ENCODE data around the gene FOXG1. TPM values are rescaled to one million over a fixed set of nuclear protein-coding genes. Genes with fewer than 3 reads are reported as not detected.
A peak's percentile ranks its signal among the peaks of the same experiment; 100 is the strongest.

Gene FOXG1
- total and polyA plus RNA-seq, 9 of the 15 experiments (the other 6 are each of a cell fraction or from before 2014, with no cell fraction given) = 0.56 to 3.7 (median 0.85) TPM

DNA sequence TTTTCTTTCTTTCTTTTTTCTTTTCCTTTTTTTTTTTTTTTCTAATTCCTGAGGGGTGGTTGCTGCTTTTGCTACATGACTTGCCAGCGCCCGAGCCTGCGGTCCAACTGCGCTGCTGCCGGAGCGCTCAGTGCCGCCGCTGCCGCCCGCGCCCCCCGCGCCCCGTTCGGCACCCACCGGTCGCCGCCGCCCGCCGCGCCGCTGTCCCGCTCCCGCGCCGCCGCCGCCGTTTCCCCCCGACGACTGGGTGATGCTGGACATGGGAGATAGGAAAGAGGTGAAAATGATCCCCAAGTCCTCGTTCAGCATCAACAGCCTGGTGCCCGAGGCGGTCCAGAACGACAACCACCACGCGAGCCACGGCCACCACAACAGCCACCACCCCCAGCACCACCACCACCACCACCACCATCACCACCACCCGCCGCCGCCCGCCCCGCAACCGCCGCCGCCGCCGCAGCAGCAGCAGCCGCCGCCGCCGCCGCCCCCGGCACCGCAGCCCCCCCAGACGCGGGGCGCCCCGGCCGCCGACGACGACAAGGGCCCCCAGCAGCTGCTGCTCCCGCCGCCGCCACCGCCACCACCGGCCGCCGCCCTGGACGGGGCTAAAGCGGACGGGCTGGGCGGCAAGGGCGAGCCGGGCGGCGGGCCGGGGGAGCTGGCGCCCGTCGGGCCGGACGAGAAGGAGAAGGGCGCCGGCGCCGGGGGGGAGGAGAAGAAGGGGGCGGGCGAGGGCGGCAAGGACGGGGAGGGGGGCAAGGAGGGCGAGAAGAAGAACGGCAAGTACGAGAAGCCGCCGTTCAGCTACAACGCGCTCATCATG lies 654 bp downstream of the FOXG1 start:
- TF ChIP-seq, protein P1, sequence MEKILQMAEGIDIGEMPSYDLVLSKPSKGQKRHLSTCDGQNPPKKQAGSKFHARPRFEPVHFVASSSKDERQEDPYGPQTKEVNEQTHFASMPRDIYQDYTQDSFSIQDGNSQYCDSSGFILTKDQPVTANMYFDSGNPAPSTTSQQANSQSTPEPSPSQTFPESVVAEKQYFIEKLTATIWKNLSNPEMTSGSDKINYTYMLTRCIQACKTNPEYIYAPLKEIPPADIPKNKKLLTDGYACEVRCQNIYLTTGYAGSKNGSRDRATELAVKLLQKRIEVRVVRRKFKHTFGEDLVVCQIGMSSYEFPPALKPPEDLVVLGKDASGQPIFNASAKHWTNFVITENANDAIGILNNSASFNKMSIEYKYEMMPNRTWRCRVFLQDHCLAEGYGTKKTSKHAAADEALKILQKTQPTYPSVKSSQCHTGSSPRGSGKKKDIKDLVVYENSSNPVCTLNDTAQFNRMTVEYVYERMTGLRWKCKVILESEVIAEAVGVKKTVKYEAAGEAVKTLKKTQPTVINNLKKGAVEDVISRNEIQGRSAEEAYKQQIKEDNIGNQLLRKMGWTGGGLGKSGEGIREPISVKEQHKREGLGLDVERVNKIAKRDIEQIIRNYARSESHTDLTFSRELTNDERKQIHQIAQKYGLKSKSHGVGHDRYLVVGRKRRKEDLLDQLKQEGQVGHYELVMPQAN (IDR thresholded peaks at IDR 0.05; ENCODE audit: borderline replicate concordance) = no peak
- peak; percentile 46; the same call in 1 of the 2 replicates for TF ChIP-seq ZBTB1 (CRISPR knock-in tag; IDR thresholded peaks at IDR 0.05; ENCODE audit: borderline replicate concordance, low read depth)
- Histone ChIP-seq H3K27me3 (ENCODE audit: control insufficient read depth in 2 of 2, insufficient read depth in 2 of 2, low read length in 2 of 2) (no peaks in the 10 kb centered on the region), H2AFZ (ENCODE audit: low read depth, low read length) (peak overlapping the region; percentile 80; the same call in 1 of the 2 replicates), H3K79me2 (ENCODE audit: control insufficient read depth, insufficient read depth, low read length) (peaks cover 59% of the 10 kb centered on the region), H3K27ac (ENCODE audit: extremely low read depth, low read depth, low read length) (peak overlapping the region; percentile 73; the same call in 2 of the 3 replicates), H3K4me3 (peak overlapping the region; percentile 53), H3K4me2 (ENCODE audit: insufficient read depth, low read length) (peak overlapping the region; percentile 78; the same call in 1 of the 2 replicates), H4K20me1 (replicated peaks; ENCODE audit: control insufficient read depth, insufficient read depth, low read length) (no peaks in the 10 kb centered on the region), H3K9ac (ENCODE audit: insufficient read depth in 1 of 2, low read depth in 2 of 2, low read length in 2 of 2) (peak overlapping the region; percentile 71 to 91; a peak in 3 of 4 replicates), H3K9me1 (ENCODE audit: control insufficient read depth, insufficient read depth, low read length) (no peaks in the 10 kb centered on the region), H3K36me3 (ENCODE audit: control insufficient read depth, insufficient read depth, low read length) (no peaks in the 10 kb centered on the region), H3K9me3 (replicated peaks; ENCODE audit: control insufficient read depth, insufficient read depth, low read depth, low read length) (no peaks in the 10 kb centered on the region), H3K4me1 (replicated peaks in 1 of 2; ENCODE audit: control insufficient read depth in 2 of 2, insufficient read depth in 2 of 2, low read length in 2 of 2) (peaks cover 0 to 8% of the 10 kb centered on the region in 2 experiments; a peak in 2 of 5 replicates)
- DNase-seq (ENCODE audit: extremely low read depth in 1 of 4, low spot score in 3 of 4) (peak in 2 of 4 experiments; percentile 14 to 23), FAIRE-seq (no peak), ATAC-seq (no peak)
- ChIA-PET CTCF (ENCODE audit: low intra/inter-chr PET ratio) (no interaction called here), POLR2A (interaction anchor here (0.6 to 1.2 kb wide), 2 partner anchors 43 to 63 kb away, joined by 3 to 4 read pairs; no protein-coding TSS in a partner anchor)
- in situ Hi-C loops (cut with MboI) = loop anchor here (25.0 kb wide), 2 partner anchors 445 to 1445 kb away; no protein-coding TSS in a partner anchor
- no TSS peak for BruUV-seq (replicated peaks)
- intact Hi-C loops (cut with micrococcal nuclease) = no loop called here
- no CpG with 5 or more reads among the region's 100 CpGs for WGBS (ENCODE audit: insufficient coverage, low coverage, missing lambda C conversion rate)
